ENCODE measurements around the gene PEMT. TPM values are rescaled to one million over a fixed set of nuclear protein-coding genes. Genes with fewer than 3 reads are reported as not detected.
A peak's percentile ranks its signal among the peaks of the same experiment; 100 is the strongest.

Gene PEMT
- polyA plus RNA-seq, 2 of the 4 experiments (the other 2 are of a cell fraction), result 47.5 to 47.8 TPM

GRCh38 chr17:17479209-17479608, 112.3 kb downstream of the PEMT start:
- no peak for TF ChIP-seq KDM1A (IDR thresholded peaks at IDR 0.05; ENCODE audit: low read depth)
- Histone ChIP-seq H3K4me3 (no peak overlapping the region), H3K4me1 (peaks cover 17% of the 10 kb centered on the region), H3K9me3 (no peaks in the 10 kb centered on the region), H3K4me2 (peak overlapping the region; percentile 4; the same call in 1 of the 3 replicates), H3K27ac (no peak overlapping the region)
- no peak for ATAC-seq
- WGBS (ENCODE audit: missing lambda C conversion rate), result 94% methylated on average over 3 of the region's 3 CpGs
- no peak for DNase-seq (ENCODE audit: low read depth in 1 of 2, low spot score in 1 of 2)
- CTCF ChIA-PET, result interaction anchor here (1.2 kb wide), 1 partner anchor 124 kb away, joined by 5 read pairs; no protein-coding TSS in a partner anchor
- POLR2A ChIA-PET, result no interaction called here
- FAIRE-seq, result no peak

- ChIA-PET POLR2A (no interaction called here), CTCF (interaction anchor here (1.3 to 5.2 kb wide), 2 partner anchors 19 to 30 kb away, joined by 3 to 23 read pairs; partner anchors contain the start of gene RASD1)
- FAIRE-seq (peak; percentile 28), DNase-seq (ENCODE audit: low read depth in 1 of 2, low spot score in 1 of 2) (peak; percentile 95 to 97), ATAC-seq (peak; percentile 88 to 94)
- peaks cover 22% of the 10 kb centered on the region for H3K4me1 ChIP-seq
- WGBS (ENCODE audit: missing lambda C conversion rate), result 1% methylated on average over 36 of the region's 47 CpGs
- peak within 1 kb of the TSS; percentile 86 for H3K4me3 ChIP-seq
- peak within 1 kb of the TSS; percentile 91 to 93 for H3K27ac ChIP-seq
- no peaks in the 10 kb centered on the region for H3K9me3 ChIP-seq
- peak within 1 kb of the TSS; percentile 89 for H3K4me2 ChIP-seq
- peak; percentile 97 for TF ChIP-seq PHF8 (IDR thresholded peaks at IDR 0.05; ENCODE audit: borderline replicate concordance, low read depth)
- no peak for TF ChIP-seq KDM1A (IDR thresholded peaks at IDR 0.05; ENCODE audit: low read depth)
- 0 out of 3 replicates have a peak, but pooled peaks have one; percentile 24 for TF ChIP-seq BCL3 (IDR thresholded peaks at IDR 0.05)
- peak in 1 of 2 experiments; percentile 65; a peak in 2 of 5 replicates for TF ChIP-seq JUN (IDR thresholded peaks at IDR 0.05)
- TF ChIP-seq TFCP2L1 (CRISPR knock-in tag; IDR thresholded peaks at IDR 0.05), result peak; percentile 85; the same call in 1 of the 2 replicates
- TF ChIP-seq KDM5A (IDR thresholded peaks at IDR 0.05), result peak; percentile 92
- TF ChIP-seq HDAC2 (IDR thresholded peaks at IDR 0.05), result peak; percentile 55; the same call in 1 of the 2 replicates
- TF ChIP-seq ATOH8 (CRISPR knock-in tag; IDR thresholded peaks at IDR 0.05; ENCODE audit: low read depth), result no peak
- peak; percentile 96 for TF ChIP-seq MAZ (IDR thresholded peaks at IDR 0.05; ENCODE audit: borderline replicate concordance, low read depth, low read length)
- TF ChIP-seq MAFK (IDR thresholded peaks at IDR 0.05; ENCODE audit: partially characterized antibody), result no peak
- peak; percentile 69 for TF ChIP-seq POLR2A (IDR thresholded peaks at IDR 0.05; ENCODE audit: low read length)
- TF ChIP-seq MAX (IDR thresholded peaks at IDR 0.05), result peak; percentile 71
- TF ChIP-seq HOXB13 (CRISPR knock-in tag; IDR thresholded peaks at IDR 0.05; ENCODE audit: low read depth), result no peak
- peak; percentile 10 for TF ChIP-seq CHD2 (IDR thresholded peaks at IDR 0.05; ENCODE audit: low read length, partially characterized antibody)
- TF ChIP-seq SMC3 (IDR thresholded peaks at IDR 0.05), result 0 out of 3 replicates have a peak, but pooled peaks have one; percentile 14
- TF ChIP-seq HES2 (IDR thresholded peaks at IDR 0.05), result no peak
- TF ChIP-seq E2F6 (IDR thresholded peaks at IDR 0.05; ENCODE audit: borderline replicate concordance, low read depth), result peak; percentile 44
- TF ChIP-seq FOSL2 (IDR thresholded peaks at IDR 0.05), result no peak
- TF ChIP-seq FOSL2 (CRISPR knock-in tag; IDR thresholded peaks at IDR 0.05), result no peak
- TF ChIP-seq HOXA7 (CRISPR knock-in tag; IDR thresholded peaks at IDR 0.05), result no peak
- TF ChIP-seq NFE2L2 (conservative IDR thresholded peaks at IDR 0.05; ENCODE audit: low read length), result no peak
- peak; percentile 86 for TF ChIP-seq ESRRA (IDR thresholded peaks at IDR 0.05; ENCODE audit: borderline replicate concordance, low read length)
Measured at GRCh38 chr17:17476865-17477467, 114.5 kb downstream of the PEMT start, which contains the start of gene MED9. Gene MED9 (plus strand): TSS chr17:17477000. CDS start chr17:17477042, 42 bp downstream.
